ENCODE data around the gene CDSN. TPM values are rescaled to one million over a fixed set of nuclear protein-coding genes. Genes with fewer than 3 reads are reported as not detected.
A peak's percentile ranks its signal among the peaks of the same experiment; 100 is the strongest.

The CDSN gene
- polyA plus RNA-seq, 1 donor (not counting 4 experiments of a cell fraction or from before 2014, with no cell fraction given), result 4.0 TPM

GRCh38 chr6:31157513-31158139 lies 37.4 kb upstream of the CDSN start, which contains the start of gene CCHCR1:
CCHCR1 (minus strand) TSS chr6:31157802; CDS start chr6:31157600, 202 bp downstream.
- Histone ChIP-seq H3K4me1 (ENCODE audit: control insufficient read depth, extremely low read depth, insufficient read depth, low read length) (peaks cover 13% of the 10 kb centered on the region), H2AFZ (ENCODE audit: control insufficient read depth, low read length) (peak within 1 kb of the TSS; percentile 92), H4K20me1 (ENCODE audit: control insufficient read depth, extremely low read depth, insufficient read depth, low read length) (no peaks in the 10 kb centered on the region), H3K9me3 (ENCODE audit: control insufficient read depth, low read depth, low read length) (no peaks in the 10 kb centered on the region), H3K4me3 (ENCODE audit: control insufficient read depth in 2 of 3, extremely low read depth in 1 of 3, insufficient read depth in 2 of 3, low read depth in 1 of 3, low read length in 3 of 3) (peak within 1 kb of the TSS; percentile 69 to 94 (median 85)), H3K27ac (ENCODE audit: control insufficient read depth, insufficient read depth, low read length) (peak within 1 kb of the TSS; percentile 59), H3K27me3 (ENCODE audit: control insufficient read depth, extremely low read depth, insufficient read depth, low read length) (no peaks in the 10 kb centered on the region), H3K9me1 (ENCODE audit: control insufficient read depth, extremely low read depth, insufficient read depth, low read length) (no peaks in the 10 kb centered on the region), H3K36me3 (ENCODE audit: control insufficient read depth in 2 of 2, extremely low read depth in 1 of 2, insufficient read depth in 2 of 2, low read length in 2 of 2) (peaks cover 0 to 2% of the 10 kb centered on the region in 2 experiments), H3K4me2 (ENCODE audit: control insufficient read depth, extremely low read depth, insufficient read depth, low read depth, low read length) (peak within 1 kb of the TSS; percentile 94), H3K9ac (ENCODE audit: control insufficient read depth, extremely low read depth, insufficient read depth, low read length) (peak within 1 kb of the TSS; percentile 81), H3K79me2 (ENCODE audit: control insufficient read depth, insufficient read depth, low read length) (peaks cover 10% of the 10 kb centered on the region)
- FAIRE-seq (no peak), DNase-seq (ENCODE audit: low read depth, low spot score) (no peak)
- TF ChIP-seq EZH2 (IDR thresholded peaks at IDR 0.05; ENCODE audit: low read length), result no peak
- TF ChIP-seq CTCF (optimal IDR thresholded peaks at IDR 0.05 in 1 of 3, IDR thresholded peaks at IDR 0.05 in 1 of 3, conservative IDR thresholded peaks at IDR 0.05 in 1 of 3; ENCODE audit: extremely low read depth in 1 of 3, insufficient read depth in 2 of 3, low read length in 3 of 3), result no peak
- dilution Hi-C loops (cut with MboI; ENCODE audit: extremely low pct_ligation_motif_present, low sequenced_read_pairs), result no loop called here

GRCh38 chr6:31156641-31157040 lies 36.4 kb upstream of the CDSN start:
- H3K4me1 ChIP-seq (ENCODE audit: control insufficient read depth, extremely low read depth, insufficient read depth, low read length), result peaks cover 13% of the 10 kb centered on the region
- TF ChIP-seq CTCF (optimal IDR thresholded peaks at IDR 0.05 in 1 of 3, IDR thresholded peaks at IDR 0.05 in 1 of 3, conservative IDR thresholded peaks at IDR 0.05 in 1 of 3; ENCODE audit: extremely low read depth in 1 of 3, insufficient read depth in 2 of 3, low read length in 3 of 3) (no peak), EZH2 (IDR thresholded peaks at IDR 0.05; ENCODE audit: low read length) (no peak)
- no peak overlapping the region for H3K4me2 ChIP-seq (ENCODE audit: control insufficient read depth, extremely low read depth, insufficient read depth, low read depth, low read length)
- no peak overlapping the region for H3K27ac ChIP-seq (ENCODE audit: control insufficient read depth, insufficient read depth, low read length)
- dilution Hi-C loops (cut with MboI; ENCODE audit: extremely low pct_ligation_motif_present, low sequenced_read_pairs), result no loop called here
- DNase-seq (ENCODE audit: low read depth, low spot score) (no peak), FAIRE-seq (no peak)
- no peaks in the 10 kb centered on the region for H3K9me1 ChIP-seq (ENCODE audit: control insufficient read depth, extremely low read depth, insufficient read depth, low read length)
- peaks cover 0 to 2% of the 10 kb centered on the region in 2 experiments for H3K36me3 ChIP-seq (ENCODE audit: control insufficient read depth in 2 of 2, extremely low read depth in 1 of 2, insufficient read depth in 2 of 2, low read length in 2 of 2)
- peaks cover 10% of the 10 kb centered on the region for H3K79me2 ChIP-seq (ENCODE audit: control insufficient read depth, insufficient read depth, low read length)
- no peaks in the 10 kb centered on the region for H4K20me1 ChIP-seq (ENCODE audit: control insufficient read depth, extremely low read depth, insufficient read depth, low read length)
- H2AFZ ChIP-seq (ENCODE audit: control insufficient read depth, low read length), result no peak overlapping the region
- no peak overlapping the region for H3K4me3 ChIP-seq (ENCODE audit: control insufficient read depth in 2 of 3, extremely low read depth in 1 of 3, insufficient read depth in 2 of 3, low read depth in 1 of 3, low read length in 3 of 3)
- H3K27me3 ChIP-seq (ENCODE audit: control insufficient read depth, extremely low read depth, insufficient read depth, low read length), result no peaks in the 10 kb centered on the region
- H3K9ac ChIP-seq (ENCODE audit: control insufficient read depth, extremely low read depth, insufficient read depth, low read length), result no peak overlapping the region
- no peaks in the 10 kb centered on the region for H3K9me3 ChIP-seq (ENCODE audit: control insufficient read depth, low read depth, low read length)
